A549 treated with RU486 at 1 μM for 4 hours (cell line): ENCODE data around the gene ACTRT1. TPM values are rescaled to one million over a fixed set of nuclear protein-coding genes. Genes with fewer than 3 reads are reported as not detected.

Experiments used
- total RNA-seq: library from RNA; stranded (reverse); fragments of 200-300 nt; extraction: Qiagen RNA extraction; gene quantifications from 5 replicates; pipeline ENCODE4 v1.2.3, GENCODE V29; 2022; ENCODE audit warnings: low read depth

ACTRT1 gene
- total RNA-seq = not detected in 5 replicates

DNA sequence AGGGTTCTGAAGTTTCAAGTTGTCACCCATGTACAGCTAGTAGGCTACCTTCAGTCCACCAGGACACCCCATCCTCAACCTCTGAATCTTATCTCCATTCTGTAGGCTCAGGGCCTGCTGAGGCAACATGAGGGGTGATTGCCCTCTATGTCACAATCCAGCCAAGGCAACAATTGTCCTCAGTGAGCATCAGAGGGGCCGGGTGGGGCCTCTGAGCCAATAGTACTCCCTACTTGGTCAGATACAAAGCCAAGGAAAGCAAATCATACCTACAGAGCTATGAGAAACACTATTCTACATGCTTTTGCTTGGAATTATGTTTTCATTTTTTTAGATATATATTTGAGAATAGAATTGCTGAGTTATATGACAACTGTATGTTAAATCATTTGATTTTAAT, at the start of gene ACTRT1:
Gene ACTRT1 (minus strand): TSS at position 101 of the 400 bp plus-strand sequence. CDS start 197 bp downstream, outside the sequence.

